NCI-H2196 (cell line): ENCODE results near the gene AMBP.

ENCODE experiments used
- DNase-seq: peaks from one replicate; lab custom pipeline; 2025; ENCODE audit not compliant: unreplicated experiment; lab: John Stamatoyannopoulos, UW

AMBP gene

GRCh38 chr9:114076237-114077161, 1.6 kb downstream of the AMBP start:
- no peak for DNase-seq

DNA sequence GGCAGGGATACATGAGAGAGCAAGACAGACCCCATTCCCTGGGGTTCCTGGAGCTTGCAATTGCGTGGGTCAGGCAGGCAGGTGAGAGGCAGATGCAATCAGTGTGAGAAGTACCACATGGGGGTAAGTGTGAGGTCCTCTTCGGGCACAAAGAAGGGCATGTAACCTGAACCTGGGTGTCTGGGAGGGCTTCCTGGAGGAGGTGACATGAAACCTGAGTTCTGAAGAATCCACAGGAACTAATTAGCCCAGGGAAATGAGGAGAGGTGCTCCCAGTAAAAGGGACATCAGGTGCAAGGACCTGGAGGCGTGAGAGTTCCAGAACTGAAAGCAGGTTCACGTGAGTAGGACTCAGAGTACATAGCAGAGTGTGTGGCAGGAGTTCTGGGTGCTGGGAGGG, 2.5 kb downstream of the AMBP start:
- DNase-seq, result no peak

- no peak for DNase-seq
These were observed 5.6 kb downstream of the AMBP start for GRCh38 chr9:114072184-114073140.

- DNase-seq, result no peak
These were observed 6.8 kb downstream of the AMBP start for GRCh38 chr9:114071197-114071795.

DNA sequence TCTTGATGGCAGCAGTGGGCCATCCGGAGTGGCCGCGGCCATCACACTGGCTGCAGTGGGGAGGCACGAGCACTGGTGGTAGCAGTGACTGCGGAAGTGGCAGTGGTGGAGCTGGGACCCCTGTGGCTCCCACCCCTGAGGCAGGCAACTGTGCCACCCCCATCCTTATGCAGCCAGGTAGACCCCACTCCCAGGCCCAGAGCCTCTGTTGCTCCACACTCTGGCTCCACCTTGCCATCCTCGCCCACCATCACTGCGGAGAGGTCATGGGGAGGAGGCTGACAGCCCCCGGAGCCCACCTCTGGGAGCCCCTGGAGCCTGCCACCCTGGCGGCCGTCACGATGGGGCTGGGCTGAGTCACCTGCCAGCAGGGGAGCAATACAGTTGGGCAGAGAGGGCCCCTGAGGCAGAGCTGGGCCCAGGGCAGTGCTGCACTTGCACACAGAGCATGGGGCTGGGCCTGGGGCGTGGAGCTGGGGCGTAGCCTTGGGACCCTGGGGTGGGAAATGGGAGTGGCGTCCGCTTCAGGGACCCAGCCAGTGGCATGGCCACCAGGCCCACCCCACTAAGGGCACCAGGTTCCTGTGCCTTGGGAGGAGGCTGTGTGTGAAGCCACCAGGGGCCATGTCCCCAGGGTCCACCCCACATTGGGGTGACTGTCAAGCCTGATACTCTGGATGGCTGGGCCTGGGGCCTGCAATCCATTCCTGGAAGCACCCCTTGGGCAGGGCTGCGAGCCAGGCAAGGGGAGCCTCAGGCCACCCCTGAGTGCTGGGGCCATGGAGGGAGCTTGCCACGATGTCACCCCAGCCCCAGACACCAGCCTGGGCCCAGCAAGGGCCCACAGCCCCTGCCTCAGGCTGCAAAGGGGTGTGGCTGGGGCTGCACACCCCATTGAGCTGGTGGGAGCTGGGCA, 7.7 kb downstream of the AMBP start:
- DNase-seq, result no peak

DNA sequence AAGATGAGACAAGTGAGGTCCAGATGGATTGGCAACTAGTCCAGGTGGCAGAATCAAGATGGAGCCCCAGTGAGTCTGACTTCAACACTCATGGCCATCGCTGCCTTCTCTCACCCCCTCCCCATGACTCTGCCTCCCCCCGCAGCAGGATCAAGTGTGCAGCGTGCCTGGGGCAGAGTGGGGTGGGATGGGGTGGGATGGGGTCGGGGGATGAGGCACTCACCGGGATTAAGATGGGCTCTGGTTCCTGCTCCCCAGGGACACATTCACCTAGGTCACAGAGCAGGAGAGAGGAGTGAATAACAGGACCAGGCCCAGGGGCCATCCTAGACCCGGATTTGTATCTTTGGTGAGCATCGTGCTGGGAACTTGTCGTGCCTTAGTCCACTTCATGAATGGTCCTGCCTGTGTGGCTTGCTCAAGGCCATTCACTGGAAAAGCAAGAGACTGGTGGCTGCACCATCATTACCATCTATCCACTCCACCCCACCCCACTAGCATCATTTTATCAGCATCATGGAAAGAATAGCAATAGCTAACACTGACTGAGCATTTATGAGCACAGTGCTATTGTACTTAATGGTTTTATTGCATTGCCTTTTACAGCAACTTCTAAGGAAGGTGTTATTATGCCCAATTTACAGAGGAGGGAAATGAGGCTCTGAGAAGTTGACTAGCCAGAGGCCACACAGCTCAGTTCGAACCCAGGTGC, 8.5 kb downstream of the AMBP start:
- DNase-seq, result no peak

- DNase-seq, result no peak
These were observed 12.8 kb downstream of the AMBP start for GRCh38 chr9:114065304-114065703.

- no peak for DNase-seq
These were observed 16.1 kb downstream of the AMBP start for GRCh38 chr9:114061830-114062474.

DNA sequence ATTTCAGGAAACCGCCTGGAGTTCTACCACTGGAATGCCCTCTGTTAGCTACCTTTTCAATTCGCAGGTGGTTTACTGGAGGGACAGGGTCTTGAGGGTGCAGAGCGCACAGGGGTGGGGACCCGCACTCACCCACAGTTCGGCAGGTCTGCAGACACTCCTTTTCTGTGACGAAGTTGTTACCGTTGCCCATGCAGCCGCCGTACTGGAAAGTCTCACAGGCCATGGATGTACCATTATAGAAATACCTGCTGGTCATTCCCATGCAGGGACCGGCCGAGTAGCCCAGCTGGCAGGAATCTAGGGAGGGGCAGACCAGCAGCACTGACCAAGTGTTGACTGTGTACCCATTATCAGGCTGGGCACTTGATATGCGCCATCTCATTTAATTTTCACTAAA, 16.8 kb downstream of the AMBP start:
- no peak for DNase-seq

GRCh38 chr9:114060711-114061110, 17.4 kb downstream of the AMBP start:
- no peak for DNase-seq

GRCh38 chr9:114060070-114060469, 18.0 kb downstream of the AMBP start:
- DNase-seq, result no peak

- no peak for DNase-seq
These were observed 18.9 kb downstream of the AMBP start for GRCh38 chr9:114059047-114059803.

DNA sequence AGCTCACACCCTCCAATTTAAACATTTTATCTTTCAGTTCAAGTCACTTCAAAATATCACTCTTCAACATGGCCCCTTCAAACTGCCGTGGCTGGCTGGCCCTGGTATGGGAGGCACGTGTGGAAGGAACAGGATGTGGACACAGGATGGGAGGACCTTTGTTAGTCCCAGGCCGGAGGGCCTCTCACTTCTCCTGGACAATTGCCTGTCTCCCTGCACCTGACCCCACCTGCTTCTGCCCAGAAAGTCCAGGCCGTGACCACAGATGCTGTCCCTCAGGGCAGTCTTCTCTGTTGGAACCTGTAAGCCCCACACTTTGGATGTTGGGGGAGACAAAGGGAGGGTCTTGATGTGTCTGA, 19.4 kb downstream of the AMBP start:
- no peak for DNase-seq

- DNase-seq, result no peak
These were observed 20.8 kb downstream of the AMBP start for GRCh38 chr9:114057161-114057885.

- DNase-seq, result no peak
These were observed 21.6 kb downstream of the AMBP start for GRCh38 chr9:114056527-114056926.

GRCh38 chr9:114055894-114056293, 22.2 kb downstream of the AMBP start:
- DNase-seq, result no peak

DNA sequence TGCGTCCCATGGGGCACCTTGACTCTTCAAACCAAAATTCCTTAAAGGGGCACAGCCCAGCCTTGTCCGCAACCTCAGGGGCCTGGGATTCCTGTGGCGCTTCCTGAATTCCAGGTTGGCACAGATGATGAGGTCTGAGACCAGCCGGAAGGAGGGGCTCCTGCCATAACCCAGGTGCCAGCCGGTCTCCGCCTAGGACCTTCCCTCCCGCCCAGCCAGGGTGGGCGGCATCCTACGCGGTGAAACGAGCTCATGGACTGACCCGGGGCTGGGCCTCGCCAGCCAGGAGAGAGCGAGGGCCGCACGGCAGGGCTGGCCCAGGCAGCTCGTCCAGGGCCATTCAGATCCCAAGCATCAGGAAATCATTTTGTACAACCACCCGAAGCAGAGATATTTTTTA, 23.0 kb downstream of the AMBP start:
- no peak for DNase-seq

- DNase-seq, result no peak
These were observed 23.9 kb downstream of the AMBP start for GRCh38 chr9:114054191-114054690.
